ENCODE measurements around the gene TAPT1. TPM values are rescaled to one million over a fixed set of nuclear protein-coding genes. Genes with fewer than 3 reads are reported as not detected.
"Not testable (repeated sequence)": the region's sequence is repeated elsewhere in the genome, so short reads cannot be mapped to it uniquely, and the experiment has no call there.

TAPT1 gene, protein sequence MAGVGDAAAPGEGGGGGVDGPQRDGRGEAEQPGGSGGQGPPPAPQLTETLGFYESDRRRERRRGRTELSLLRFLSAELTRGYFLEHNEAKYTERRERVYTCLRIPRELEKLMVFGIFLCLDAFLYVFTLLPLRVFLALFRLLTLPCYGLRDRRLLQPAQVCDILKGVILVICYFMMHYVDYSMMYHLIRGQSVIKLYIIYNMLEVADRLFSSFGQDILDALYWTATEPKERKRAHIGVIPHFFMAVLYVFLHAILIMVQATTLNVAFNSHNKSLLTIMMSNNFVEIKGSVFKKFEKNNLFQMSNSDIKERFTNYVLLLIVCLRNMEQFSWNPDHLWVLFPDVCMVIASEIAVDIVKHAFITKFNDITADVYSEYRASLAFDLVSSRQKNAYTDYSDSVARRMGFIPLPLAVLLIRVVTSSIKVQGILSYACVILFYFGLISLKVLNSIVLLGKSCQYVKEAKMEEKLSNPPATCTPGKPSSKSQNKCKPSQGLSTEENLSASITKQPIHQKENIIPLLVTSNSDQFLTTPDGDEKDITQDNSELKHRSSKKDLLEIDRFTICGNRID
- polyA plus RNA-seq = 29.4 TPM
- long read RNA-seq, donor 1, full-length matches to known transcripts = 6 of 6 reads
- long read RNA-seq, donor 1, partial matches to known transcripts = 0 of 6 reads
- long read RNA-seq, donor 1, other reads (novel, unspliced or antisense) = 0 of 6 reads
- long read RNA-seq, donor 2, full-length matches to known transcripts = 2 of 2 reads
- long read RNA-seq, donor 2, partial matches to known transcripts = 0 of 2 reads
- long read RNA-seq, donor 2, other reads (novel, unspliced or antisense) = 0 of 2 reads
- long read RNA-seq, donor 3, full-length matches to known transcripts = 3 of 8 reads
- long read RNA-seq, donor 3, partial matches to known transcripts = 0 of 8 reads
- long read RNA-seq, donor 3, other reads (novel, unspliced or antisense) = 5 of 8 reads
- long read RNA-seq, donor 4, partial matches to known transcripts = 0 of 3 reads
- long read RNA-seq, donor 4, other reads (novel, unspliced or antisense) = 0 of 3 reads
- long read RNA-seq, donor 5, full-length matches to known transcripts = 3 of 3 reads
- long read RNA-seq, donor 5, partial matches to known transcripts = 0 of 3 reads
- long read RNA-seq, donor 5, other reads (novel, unspliced or antisense) = 0 of 3 reads
- long read RNA-seq, donor 6, full-length matches to known transcripts = 2 of 2 reads
- long read RNA-seq, donor 6, partial matches to known transcripts = 0 of 2 reads
- long read RNA-seq, donor 6, other reads (novel, unspliced or antisense) = 0 of 2 reads
- long read RNA-seq, donor 7, full-length matches to known transcripts = 4 of 4 reads
- long read RNA-seq, donor 7, partial matches to known transcripts = 0 of 4 reads
- long read RNA-seq, donor 7, other reads (novel, unspliced or antisense) = 0 of 4 reads
- long read RNA-seq, donor 8, full-length matches to known transcripts = 10 of 19 reads
- long read RNA-seq, donor 8, partial matches to known transcripts = 9 of 19 reads
- long read RNA-seq, donor 8, other reads (novel, unspliced or antisense) = 0 of 19 reads
- long read RNA-seq, donor 9, full-length matches to known transcripts = 2 of 2 reads
- long read RNA-seq, donor 9, partial matches to known transcripts = 0 of 2 reads
- long read RNA-seq, donor 9, other reads (novel, unspliced or antisense) = 0 of 2 reads
- long read RNA-seq, donor 10, full-length matches to known transcripts = 6 of 6 reads
- long read RNA-seq, donor 10, partial matches to known transcripts = 0 of 6 reads
- long read RNA-seq, donor 10, other reads (novel, unspliced or antisense) = 0 of 6 reads
- long read RNA-seq, donor 11, full-length matches to known transcripts = 4 of 4 reads
- long read RNA-seq, donor 11, partial matches to known transcripts = 0 of 4 reads
- long read RNA-seq, donor 11, other reads (novel, unspliced or antisense) = 0 of 4 reads

DNA sequence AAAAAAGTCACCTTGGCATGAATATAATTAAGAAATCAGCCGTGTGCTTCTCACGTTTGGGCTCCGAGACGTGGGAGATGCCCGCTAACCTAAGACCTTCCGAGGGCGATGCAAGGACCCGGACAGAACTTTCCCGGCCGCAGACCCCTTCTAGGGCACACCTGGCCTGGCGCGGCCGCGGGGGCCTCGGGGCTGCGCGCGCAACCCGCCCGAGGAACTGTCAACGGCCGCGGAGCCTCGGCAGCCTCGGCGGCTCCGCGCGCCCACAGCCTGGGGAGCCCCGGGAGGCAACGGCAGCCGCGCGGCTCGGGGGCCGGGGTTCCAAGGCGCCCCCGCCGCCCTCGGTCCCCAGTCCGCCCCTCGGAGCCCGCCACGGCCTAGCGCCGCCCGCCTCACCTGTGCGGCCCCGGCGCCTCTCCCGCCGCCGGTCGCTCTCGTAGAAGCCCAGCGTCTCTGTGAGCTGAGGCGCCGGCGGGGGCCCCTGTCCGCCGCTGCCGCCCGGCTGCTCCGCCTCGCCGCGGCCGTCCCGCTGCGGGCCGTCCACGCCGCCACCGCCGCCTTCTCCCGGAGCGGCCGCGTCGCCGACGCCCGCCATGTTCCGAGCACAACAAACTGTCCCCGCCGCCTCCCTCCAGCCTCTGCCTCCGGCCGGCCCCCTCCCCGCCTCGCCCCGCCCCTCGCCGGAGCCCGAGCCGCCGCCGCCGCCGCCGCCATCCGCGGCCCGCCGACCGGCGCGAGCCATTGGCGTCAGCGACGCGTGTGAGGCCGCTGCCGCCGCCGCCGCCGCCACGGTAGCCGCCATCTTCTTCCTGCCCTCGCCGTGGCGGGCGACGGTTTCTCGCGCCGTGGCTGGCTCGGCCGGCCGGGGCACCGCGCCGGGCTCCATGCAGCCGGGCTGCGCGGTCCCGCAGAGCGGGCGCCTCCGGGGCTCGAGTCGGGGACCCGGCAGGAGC, at the start of gene TAPT1:
TSS of gene TAPT1 (minus strand) at position 609 of the 953 bp plus-strand sequence. CDS start at position 595, 14 bp downstream.
- WGBS (ENCODE audit: insufficient coverage, low lambda C conversion rate) = no CpG with 5 or more reads among the region's 143 CpGs
- DNase-seq = peak; percentile 43 to 85
- peaks cover 15% of the 10 kb centered on the region for H3K4me1 ChIP-seq (ENCODE audit: control insufficient read depth, insufficient read depth, low read length)

DNA sequence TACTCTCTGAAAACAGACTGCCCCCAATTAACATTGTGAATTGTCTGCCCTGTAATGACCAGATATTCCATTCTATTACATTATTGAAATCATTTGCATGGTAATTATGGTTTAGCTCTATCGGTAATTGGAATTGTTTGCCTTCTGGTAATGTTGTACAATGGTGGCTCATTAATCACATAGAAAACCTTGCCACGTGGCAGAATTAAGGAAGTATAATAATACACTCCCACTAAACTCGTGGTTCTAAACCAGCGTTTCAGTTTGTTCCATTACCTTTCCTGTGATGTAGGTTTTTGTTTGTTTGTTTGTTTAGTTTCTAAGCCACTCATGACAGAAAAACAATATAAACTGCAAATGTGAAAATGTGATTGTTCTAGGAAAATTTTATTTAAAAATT, 45.1 kb upstream of the TAPT1 start:
- Histone ChIP-seq H3K27me3 (ENCODE audit: control insufficient read depth, insufficient read depth, low read length) (no peaks in the 10 kb centered on the region), H3K36me3 (ENCODE audit: control insufficient read depth, insufficient read depth, low read length) (no peaks in the 10 kb centered on the region), H3K4me3 (ENCODE audit: low read length) (no peak overlapping the region), H3K4me1 (ENCODE audit: control insufficient read depth, insufficient read depth, low read length) (no peaks in the 10 kb centered on the region), H3K27ac (ENCODE audit: low read length) (no peak overlapping the region), H3K9me3 (ENCODE audit: control insufficient read depth, low read depth, low read length) (no peaks in the 10 kb centered on the region)
- 70% methylated on average over 2 of the region's 4 CpGs for WGBS (ENCODE audit: insufficient coverage, low lambda C conversion rate)
- DNase-seq = no peak

More for the DNA sequence above, at the start of gene TAPT1:
- Histone ChIP-seq H3K36me3 (ENCODE audit: control insufficient read depth, insufficient read depth, low read length) (no peaks in the 10 kb centered on the region), H3K9me3 (ENCODE audit: control insufficient read depth, low read depth, low read length) (no peaks in the 10 kb centered on the region), H3K4me3 (ENCODE audit: low read length) (peak within 1 kb of the TSS; percentile 88), H3K27ac (ENCODE audit: low read length) (peak within 1 kb of the TSS; percentile 85), H3K27me3 (ENCODE audit: control insufficient read depth, insufficient read depth, low read length) (no peaks in the 10 kb centered on the region)

DNA sequence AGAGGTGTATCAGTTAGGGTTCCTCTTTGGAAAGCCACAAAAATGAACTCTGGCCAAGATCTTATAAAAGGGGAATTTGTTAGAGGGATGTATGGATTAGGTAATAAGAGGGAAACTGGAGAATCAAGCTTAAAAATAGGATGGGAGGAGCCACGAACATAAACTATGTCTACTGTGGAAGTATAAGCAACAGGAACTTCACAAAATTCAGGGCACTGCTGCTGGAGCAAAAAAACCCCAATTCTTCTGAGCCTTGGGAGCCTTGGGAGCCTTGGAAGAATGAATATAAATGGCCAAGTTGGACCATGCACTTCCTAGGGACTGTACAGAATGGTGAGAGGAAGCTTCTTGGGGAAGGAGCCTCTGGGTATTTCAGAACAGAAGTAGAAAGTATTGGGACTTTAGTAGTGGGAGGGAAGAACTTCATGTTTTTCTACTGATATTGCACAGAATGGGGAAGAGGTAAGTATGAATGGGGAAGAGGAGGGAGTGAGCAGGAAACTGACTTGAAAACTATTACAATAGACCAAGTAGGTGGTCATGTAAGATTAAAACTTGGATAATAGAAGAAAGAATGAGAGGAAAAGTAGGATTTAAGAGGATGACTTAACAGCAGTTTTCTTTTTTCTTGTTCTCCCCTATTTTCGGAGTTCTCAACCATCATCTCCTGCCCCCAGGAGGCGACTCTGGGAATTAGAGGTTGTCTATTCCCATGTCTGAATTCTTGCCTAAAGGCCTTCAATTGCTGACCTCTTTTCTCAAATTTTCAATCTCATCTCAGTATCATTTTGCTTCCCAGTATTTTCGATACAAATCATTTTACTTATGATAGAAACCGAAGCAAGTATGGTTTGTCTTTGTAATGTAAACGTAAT, 44.4 kb upstream of the TAPT1 start:
- Histone ChIP-seq H3K36me3 (ENCODE audit: control insufficient read depth, insufficient read depth, low read length) (peaks cover under 1% of the 10 kb centered on the region), H3K4me1 (ENCODE audit: control insufficient read depth, insufficient read depth, low read length) (no peaks in the 10 kb centered on the region), H3K27ac (ENCODE audit: low read length) (no peak overlapping the region), H3K9me3 (ENCODE audit: control insufficient read depth, low read depth, low read length) (no peaks in the 10 kb centered on the region), H3K4me3 (ENCODE audit: low read length) (no peak overlapping the region), H3K27me3 (ENCODE audit: control insufficient read depth, insufficient read depth, low read length) (no peaks in the 10 kb centered on the region)
- 100% methylated on average over 2 of the region's 6 CpGs for WGBS (ENCODE audit: insufficient coverage, low lambda C conversion rate)
- no peak for DNase-seq

DNA sequence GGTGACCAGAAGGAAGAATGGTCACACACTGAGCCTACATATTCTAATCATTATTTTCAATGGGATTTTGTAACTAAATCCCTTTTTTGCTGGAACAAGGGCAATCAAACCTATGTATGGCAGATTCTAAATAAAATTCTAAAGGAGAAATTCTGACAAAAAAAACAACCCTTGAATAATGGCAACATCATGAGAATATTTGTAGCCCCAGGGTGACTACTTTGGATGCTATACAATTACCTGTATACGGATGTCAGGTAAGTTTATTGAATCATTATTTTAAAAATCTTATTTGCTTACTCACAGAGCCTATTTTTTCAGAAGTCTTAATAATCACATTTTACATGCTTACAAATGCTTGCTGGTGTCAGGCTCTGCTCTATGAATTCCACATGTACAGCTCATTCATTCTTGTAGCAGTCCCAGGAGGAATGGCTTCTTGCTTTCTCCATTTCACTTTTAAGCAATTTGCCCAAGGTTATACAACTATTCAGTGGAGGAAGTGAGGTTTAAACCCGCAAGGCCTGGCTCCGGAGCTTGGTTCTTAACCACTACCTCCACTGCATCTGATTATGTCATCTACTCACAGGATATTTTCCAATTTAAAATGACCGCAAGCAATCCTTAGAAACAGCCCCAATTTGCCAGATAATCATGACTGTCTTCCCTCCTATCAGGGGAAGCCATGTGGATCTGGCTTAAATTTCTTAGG, 43.6 kb upstream of the TAPT1 start:
- not testable (repeated sequence) for H3K4me1 ChIP-seq (ENCODE audit: control insufficient read depth, insufficient read depth, low read length); DNase-seq; H3K27ac ChIP-seq (ENCODE audit: low read length); H3K9me3 ChIP-seq (ENCODE audit: control insufficient read depth, low read depth, low read length); H3K27me3 ChIP-seq (ENCODE audit: control insufficient read depth, insufficient read depth, low read length); H3K4me3 ChIP-seq (ENCODE audit: low read length); H3K36me3 ChIP-seq (ENCODE audit: control insufficient read depth, insufficient read depth, low read length)
- WGBS (ENCODE audit: insufficient coverage, low lambda C conversion rate) = no CpG with 5 or more reads among the region's 4 CpGs

DNA sequence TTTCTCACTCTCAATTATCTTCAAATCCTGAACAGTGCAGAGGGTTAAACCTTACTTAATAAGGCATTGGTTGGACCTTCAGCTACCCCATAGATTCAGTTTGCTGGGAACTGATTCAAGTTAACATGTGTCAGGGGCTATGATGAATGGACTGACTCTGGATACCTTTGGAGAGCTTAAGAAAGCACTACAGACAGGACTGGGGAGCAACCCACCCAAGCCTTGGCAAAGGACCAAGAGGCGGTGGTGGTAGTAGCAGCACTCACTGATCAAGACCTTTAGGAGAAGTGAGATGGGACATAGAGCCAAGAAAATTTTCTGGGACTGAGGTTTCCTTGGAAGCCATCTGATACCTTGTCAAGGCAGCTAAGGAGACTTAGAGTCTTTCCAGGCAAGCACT, 43.0 kb upstream of the TAPT1 start:
- Histone ChIP-seq H3K27me3 (ENCODE audit: control insufficient read depth, insufficient read depth, low read length) (no peaks in the 10 kb centered on the region), H3K4me1 (ENCODE audit: control insufficient read depth, insufficient read depth, low read length) (no peaks in the 10 kb centered on the region), H3K27ac (ENCODE audit: low read length) (no peak overlapping the region), H3K9me3 (ENCODE audit: control insufficient read depth, low read depth, low read length) (no peaks in the 10 kb centered on the region), H3K36me3 (ENCODE audit: control insufficient read depth, insufficient read depth, low read length) (peaks cover 3% of the 10 kb centered on the region), H3K4me3 (ENCODE audit: low read length) (no peak overlapping the region)
- DNase-seq = no peak
- no CpG with 5 or more reads among the region's 1 CpG for WGBS (ENCODE audit: insufficient coverage, low lambda C conversion rate)

DNA sequence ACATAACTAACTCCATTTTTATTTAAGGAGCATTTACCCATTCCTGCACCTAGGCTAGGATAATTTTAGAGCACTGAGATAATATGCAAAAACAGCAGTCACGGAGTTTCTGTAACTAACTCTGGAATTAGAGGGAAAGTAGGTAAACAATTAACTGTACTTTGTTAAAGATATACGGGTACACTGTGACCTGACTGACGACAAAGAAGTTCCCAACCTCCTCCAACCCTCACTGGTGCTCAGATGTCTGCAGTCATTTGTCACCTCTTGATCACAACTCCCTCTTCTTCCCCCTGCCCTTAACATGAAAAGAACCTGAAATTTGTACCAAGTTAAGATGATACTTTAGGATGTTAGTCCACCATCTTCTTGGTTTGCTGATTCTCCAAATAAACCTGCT, 42.0 kb upstream of the TAPT1 start:
- Histone ChIP-seq H3K27me3 (ENCODE audit: control insufficient read depth, insufficient read depth, low read length) (no peaks in the 10 kb centered on the region), H3K4me1 (ENCODE audit: control insufficient read depth, insufficient read depth, low read length) (no peaks in the 10 kb centered on the region), H3K9me3 (ENCODE audit: control insufficient read depth, low read depth, low read length) (no peaks in the 10 kb centered on the region), H3K36me3 (ENCODE audit: control insufficient read depth, insufficient read depth, low read length) (peaks cover 3% of the 10 kb centered on the region), H3K4me3 (ENCODE audit: low read length) (no peak overlapping the region), H3K27ac (ENCODE audit: low read length) (no peak overlapping the region)
- no peak for DNase-seq
- WGBS (ENCODE audit: insufficient coverage, low lambda C conversion rate) = no CpG with 5 or more reads among the region's 3 CpGs

DNA sequence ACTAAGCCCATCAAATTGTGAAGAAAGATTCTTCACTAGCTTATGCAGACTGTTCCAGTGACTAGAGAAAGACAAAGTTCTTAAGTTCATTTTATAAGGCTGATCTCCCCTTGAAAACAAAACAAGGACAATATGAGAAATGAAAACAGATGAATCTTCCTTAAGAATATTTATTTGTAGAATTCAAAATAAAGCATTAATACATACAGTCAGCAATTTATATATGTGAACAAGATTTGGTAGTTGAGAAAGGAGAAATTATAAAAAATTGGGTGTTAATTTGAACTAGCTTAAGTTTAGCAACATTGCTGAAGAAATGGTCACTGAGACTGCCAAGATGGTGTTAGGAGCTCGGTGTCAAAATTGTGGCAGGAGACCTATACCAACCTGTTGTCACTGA, 41.4 kb upstream of the TAPT1 start:
- no peaks in the 10 kb centered on the region for H3K9me3 ChIP-seq (ENCODE audit: control insufficient read depth, low read depth, low read length)
- H3K36me3 ChIP-seq (ENCODE audit: control insufficient read depth, insufficient read depth, low read length) = peaks cover 3% of the 10 kb centered on the region
- H3K27me3 ChIP-seq (ENCODE audit: control insufficient read depth, insufficient read depth, low read length) = no peaks in the 10 kb centered on the region
- no CpG with 5 or more reads among the region's 1 CpG for WGBS (ENCODE audit: insufficient coverage, low lambda C conversion rate)
- DNase-seq = no peak
- H3K27ac ChIP-seq (ENCODE audit: low read length) = no peak overlapping the region
- H3K4me1 ChIP-seq (ENCODE audit: control insufficient read depth, insufficient read depth, low read length) = no peaks in the 10 kb centered on the region
- no peak overlapping the region for H3K4me3 ChIP-seq (ENCODE audit: low read length)

DNA sequence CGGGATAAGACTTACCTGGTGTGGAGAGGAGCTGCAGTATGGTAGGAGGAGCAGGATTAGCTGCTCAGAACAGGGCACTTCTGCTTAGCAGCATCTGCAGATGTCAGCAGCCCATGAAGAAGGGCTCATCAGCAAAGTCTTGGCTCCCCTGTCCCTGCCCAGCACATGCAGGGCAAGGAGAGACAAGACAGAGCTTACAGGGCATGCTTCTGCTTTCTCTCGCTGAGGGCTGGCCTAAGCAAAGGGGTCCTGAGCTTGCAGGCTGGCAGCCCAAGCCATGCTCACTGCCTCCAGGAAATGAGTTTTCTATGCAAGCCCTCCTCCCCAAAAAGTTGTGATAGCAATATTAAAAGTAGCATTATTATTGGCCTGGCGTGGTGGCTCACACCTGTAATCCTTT, 39.5 kb upstream of the TAPT1 start:
- Histone ChIP-seq H3K9me3 (ENCODE audit: control insufficient read depth, low read depth, low read length) (no peaks in the 10 kb centered on the region), H3K27me3 (ENCODE audit: control insufficient read depth, insufficient read depth, low read length) (no peaks in the 10 kb centered on the region), H3K4me1 (ENCODE audit: control insufficient read depth, insufficient read depth, low read length) (no peaks in the 10 kb centered on the region), H3K36me3 (ENCODE audit: control insufficient read depth, insufficient read depth, low read length) (peaks cover 3% of the 10 kb centered on the region), H3K27ac (ENCODE audit: low read length) (no peak overlapping the region), H3K4me3 (ENCODE audit: low read length) (no peak overlapping the region)
- no peak for DNase-seq
- WGBS (ENCODE audit: insufficient coverage, low lambda C conversion rate) = no CpG with 5 or more reads among the region's 3 CpGs
